DND-41 (cell line): Measurements from ENCODE around the gene S100A1.
"Not testable (repeated sequence)": the region's sequence is repeated elsewhere in the genome, so short reads cannot be mapped to it uniquely, and the experiment has no call there.

Experiments used
- ATAC-seq: fragments of 200-7000 bp; cut with Tn5 transposase; 3 replicates; pipeline ENCODE4 v1.9.1; 2021; ENCODE audit warnings: low read depth; ENCODE audit not compliant: insufficient read depth
- DNase-seq: peaks from one replicate; pipeline ENCODE4 v3.0.0-alpha.2; 2020
- H2AFZ ChIP-seq: 2 replicates; pipeline ENCODE4 v1.6.0; 2012; ENCODE audit warnings: low read depth, low read length
- H3K27ac ChIP-seq: 2 replicates; pipeline ENCODE4 v1.5.1; 2012; ENCODE audit warnings: low read length, inconsistent platforms
- H3K27me3 ChIP-seq: fragments of 200-600 bp; sonication (generic); 2 replicates; pipeline ENCODE4 v1.6.0; 2012; ENCODE audit warnings: low read length, mild to moderate bottlenecking, inconsistent platforms; ENCODE audit not compliant: insufficient read depth, poor library complexity
- H3K36me3 ChIP-seq: 2 replicates; pipeline ENCODE4 v1.5.1; 2012; ENCODE audit warnings: low read length, inconsistent platforms; ENCODE audit not compliant: insufficient read depth
- H3K4me1 ChIP-seq: 2 replicates; pipeline ENCODE4 v1.5.1; 2012; ENCODE audit warnings: mild to moderate bottlenecking, low read length; ENCODE audit not compliant: insufficient read depth
- H3K4me2 ChIP-seq: 2 replicates; pipeline ENCODE4 v1.6.0; 2012; ENCODE audit warnings: mild to moderate bottlenecking, moderate library complexity, low read length, inconsistent platforms; ENCODE audit not compliant: insufficient read depth
- H3K4me3 ChIP-seq, 2 experiments: fragments of 200-600 bp in 1 of 2; shearing (Covaris generic) in 1 of 2; 2 replicates each; pipeline ENCODE4 v1.5.1; 2012 to 2016; ENCODE audit warnings: inconsistent platforms in 2 of 2, low read length in 2 of 2, mild to moderate bottlenecking in 2 of 2, low read depth in 1 of 2, moderate library complexity in 1 of 2
- H3K79me2 ChIP-seq: 2 replicates; pipeline ENCODE4 v1.6.0; 2012; ENCODE audit warnings: low read length, inconsistent platforms; ENCODE audit not compliant: insufficient read depth
- H3K9ac ChIP-seq: 2 replicates; pipeline ENCODE4 v1.6.0; 2012; ENCODE audit warnings: low read depth, mild to moderate bottlenecking, inconsistent platforms, low read length, moderate library complexity
- H3K9me3 ChIP-seq: 2 replicates; pipeline ENCODE4 v1.5.1; 2012; ENCODE audit warnings: low read length, moderate library complexity, mild to moderate bottlenecking, inconsistent platforms; ENCODE audit not compliant: insufficient read depth, severe bottlenecking
- H4K20me1 ChIP-seq: 2 replicates; pipeline ENCODE4 v1.6.0; 2012; ENCODE audit warnings: low read length; ENCODE audit not compliant: insufficient read depth
- CTCF ChIP-seq: IDR thresholded peaks from 2 replicates; pipeline ENCODE4 v1.5.1; 2012; ENCODE audit warnings: borderline replicate concordance, low read length, moderate library complexity, mild to moderate bottlenecking; ENCODE audit not compliant: poor library complexity, severe bottlenecking; ENCODE audit errors: extremely low read depth
- EZH2 ChIP-seq: IDR thresholded peaks from 3 replicates; pipeline ENCODE4 v1.6.1; 2012; ENCODE audit warnings: borderline replicate concordance, low read depth, mild to moderate bottlenecking, moderate library complexity, low read length, inconsistent platforms; ENCODE audit not compliant: severe bottlenecking

The S100A1 gene

DNA sequence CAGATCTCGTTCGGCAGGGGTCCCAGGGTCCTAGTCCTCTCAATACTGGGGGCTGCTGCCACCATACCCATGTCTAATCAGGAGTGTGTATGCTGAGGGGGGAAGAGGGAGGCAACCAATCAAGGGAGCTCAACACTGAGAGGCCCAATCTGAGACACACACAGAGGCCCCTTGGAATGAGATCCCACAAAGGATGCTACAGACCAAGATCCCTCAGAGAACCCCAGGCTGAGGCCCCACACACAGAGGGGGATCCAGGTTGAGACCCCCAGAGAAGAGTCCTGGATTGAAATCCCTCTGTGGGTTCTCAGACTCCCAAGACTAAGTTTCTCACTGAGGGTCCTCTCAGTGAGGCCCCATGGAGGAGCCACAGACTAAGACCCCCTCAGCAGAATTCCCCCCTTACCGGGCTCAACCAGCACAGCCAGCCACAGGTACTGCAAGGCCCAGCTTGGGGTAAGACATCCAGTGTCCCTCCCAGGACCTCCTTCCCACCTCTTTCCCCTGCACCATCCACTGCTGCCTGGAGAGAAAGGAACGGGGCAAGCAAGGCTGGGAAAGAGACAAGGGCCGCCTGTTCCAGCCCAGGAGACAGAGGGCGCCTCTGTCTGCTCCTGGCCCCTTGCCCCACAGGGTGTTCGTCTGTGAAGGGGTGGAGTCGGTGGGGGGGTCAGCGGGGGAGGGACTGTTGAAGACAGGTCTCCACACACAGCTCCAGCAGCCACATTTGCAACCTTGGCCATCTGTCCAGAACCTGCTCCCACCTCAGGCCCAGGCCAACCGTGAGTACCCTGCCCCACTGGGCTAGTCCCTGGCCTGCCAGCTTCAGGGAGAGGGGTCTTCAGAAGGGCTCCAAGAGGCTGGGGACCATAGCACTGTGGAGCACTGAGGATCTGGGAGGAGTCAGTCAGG lies at the start of gene S100A1:
TSS of gene S100A1 (plus strand) at position 720 of the 912 bp plus-strand sequence. CDS start 2,088 bp downstream, outside the sequence.
- H2AFZ ChIP-seq = no peak within 1 kb of the TSS
- H3K27me3 ChIP-seq = no peaks in the 10 kb centered on the region
- no peaks in the 10 kb centered on the region for H3K36me3 ChIP-seq
- no peak within 1 kb of the TSS for H3K9ac ChIP-seq
- no peaks in the 10 kb centered on the region for H3K79me2 ChIP-seq
- H3K4me1 ChIP-seq = no peaks in the 10 kb centered on the region
- no peak within 1 kb of the TSS for H3K4me2 ChIP-seq
- ATAC-seq (no peak), DNase-seq (no peak)
- H3K4me3 ChIP-seq = no peak within 1 kb of the TSS
- no peaks in the 10 kb centered on the region for H3K9me3 ChIP-seq
- H3K27ac ChIP-seq = no peak within 1 kb of the TSS
- no peaks in the 10 kb centered on the region for H4K20me1 ChIP-seq
- TF ChIP-seq EZH2 (no peak), CTCF (no peak)

DNA sequence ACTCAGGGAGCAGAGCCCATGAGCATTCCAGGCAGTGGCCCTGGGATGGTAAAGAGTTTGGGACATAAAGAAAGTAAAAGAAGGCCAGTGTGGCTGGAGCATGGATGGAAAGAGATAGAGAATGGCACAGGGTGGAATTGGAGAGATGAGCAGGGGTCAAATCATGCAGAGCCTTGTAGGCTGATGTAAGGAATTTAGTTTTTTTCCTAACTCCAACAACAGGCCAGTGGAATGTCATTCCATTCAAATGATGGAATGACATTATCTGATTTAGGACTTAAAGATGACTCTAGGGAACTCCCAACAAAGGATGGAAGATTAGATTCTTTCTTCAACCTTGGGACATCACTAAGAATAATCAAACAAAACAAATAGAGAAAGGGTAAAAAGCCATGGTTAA lies 49.7 kb upstream of the S100A1 start:
- DNase-seq (no peak), ATAC-seq (no peak)
- H3K4me3 ChIP-seq = no peak overlapping the region
- no peak overlapping the region for H3K27ac ChIP-seq
- no peak overlapping the region for H2AFZ ChIP-seq
- H3K4me2 ChIP-seq = no peak overlapping the region
- no peak overlapping the region for H3K9ac ChIP-seq
- TF ChIP-seq CTCF = no peak
- TF ChIP-seq EZH2 = no peak
- H3K9me3 ChIP-seq = no peaks in the 10 kb centered on the region
- H4K20me1 ChIP-seq = no peaks in the 10 kb centered on the region
- H3K4me1 ChIP-seq = no peaks in the 10 kb centered on the region
- H3K27me3 ChIP-seq = no peaks in the 10 kb centered on the region
- H3K36me3 ChIP-seq = no peaks in the 10 kb centered on the region
- no peaks in the 10 kb centered on the region for H3K79me2 ChIP-seq

GRCh38 chr1:153578936-153579335 lies 49.3 kb upstream of the S100A1 start:
- Histone ChIP-seq H3K9me3 (no peaks in the 10 kb centered on the region), H3K36me3 (no peaks in the 10 kb centered on the region), H3K9ac (no peak overlapping the region), H3K4me3 (no peak overlapping the region), H3K4me1 (no peaks in the 10 kb centered on the region), H3K27me3 (no peaks in the 10 kb centered on the region), H3K4me2 (no peak overlapping the region), H3K79me2 (no peaks in the 10 kb centered on the region), H3K27ac (no peak overlapping the region), H2AFZ (no peak overlapping the region), H4K20me1 (no peaks in the 10 kb centered on the region)
- DNase-seq (no peak), ATAC-seq (no peak)
- TF ChIP-seq EZH2 (no peak), CTCF (no peak)

- not testable (repeated sequence) for H3K27ac ChIP-seq, H3K36me3 ChIP-seq, ATAC-seq, H4K20me1 ChIP-seq, H3K4me2 ChIP-seq, H3K79me2 ChIP-seq, H3K4me3 ChIP-seq, H3K9ac ChIP-seq, H3K9me3 ChIP-seq, H3K27me3 ChIP-seq, H2AFZ ChIP-seq, H3K4me1 ChIP-seq, DNase-seq
Measured at GRCh38 chr1:153582836-153583235, 45.4 kb upstream of the S100A1 start.

DNA sequence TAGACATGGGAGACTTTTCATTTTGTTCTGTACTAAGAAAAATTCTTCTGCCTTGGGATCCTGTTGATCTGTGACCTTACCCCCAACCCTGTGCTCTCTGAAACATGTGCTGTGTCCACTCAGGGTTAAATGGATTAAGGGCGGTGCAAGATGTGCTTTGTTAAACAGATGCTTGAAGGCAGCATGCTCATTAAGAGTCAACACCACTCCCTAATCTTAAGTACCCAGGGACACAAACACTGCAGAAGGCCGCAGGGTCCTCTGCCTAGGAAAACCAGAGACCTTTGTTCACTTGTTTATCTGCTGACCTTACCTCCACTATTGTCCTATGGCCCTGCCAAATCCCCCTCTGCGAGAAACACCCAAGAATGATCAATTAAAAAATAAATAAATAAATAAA lies 44.7 kb upstream of the S100A1 start:
- not testable (repeated sequence) for H3K27ac ChIP-seq, H3K9me3 ChIP-seq, H3K27me3 ChIP-seq, H2AFZ ChIP-seq, H3K36me3 ChIP-seq, DNase-seq, H3K9ac ChIP-seq, H3K4me3 ChIP-seq, H4K20me1 ChIP-seq, H3K4me1 ChIP-seq, H3K79me2 ChIP-seq, ATAC-seq, H3K4me2 ChIP-seq
